Adrenal gland (tissue), 12 donors: ENCODE measurements around the gene ST6GALNAC3. TPM values are rescaled to one million over a fixed set of nuclear protein-coding genes. Genes with fewer than 3 reads are reported as not detected.

Experiments
- DNase-seq, 7 donors: peaks; one replicate each; pipeline ENCODE4 v3.0.0-alpha.2; 2019 to 2020
- H3K27ac ChIP-seq, 5 donors: fragments of 200-600 bp; sonication (generic) in 4 of 5; 1 replicate in 3 of 5; 2 replicates in 2 of 5; pipeline versions ENCODE4 v1.5.1 to v1.8.0; 2016 to 2020; ENCODE audit warnings: mild to moderate bottlenecking in 1 of 5
- H3K27me3 ChIP-seq: fragments of 200-600 bp; 2 replicates; pipeline ENCODE4 v1.8.0; 2021
- H3K36me3 ChIP-seq, 2 donors: fragments of 200-600 bp; replicated peaks in 1 of 2; 1 replicate in 1 of 2; 2 replicates in 1 of 2; pipeline versions ENCODE4 v1.5.1 to v1.8.0; 2018 to 2022
- H3K4me1 ChIP-seq, 2 donors: fragments of 200-600 bp; replicated peaks in 1 of 2; 1 replicate in 1 of 2; 2 replicates in 1 of 2; pipeline versions ENCODE4 v1.5.1 to v1.8.0; 2018 to 2021
- H3K4me3 ChIP-seq, 4 donors: fragments of 200-600 bp; sonication (generic) in 3 of 4; one replicate each; pipeline ENCODE4 v1.5.1; 2016 to 2018
- H3K9me3 ChIP-seq, 3 donors: fragments of 200-600 bp; sonication (generic) in 1 of 3; replicated peaks in 1 of 3; 1 replicate in 2 of 3; 2 replicates in 1 of 3; pipeline versions ENCODE4 v1.5.1 to v1.8.0; 2016 to 2021
- POLR2A ChIP-seq, 2 donors: fragments of 450-650 bp; IDR thresholded peaks; one replicate each; pipeline ENCODE4 v1.6.1; 2017; ENCODE audit warnings: antibody characterized with exemption in 2 of 2, mild to moderate bottlenecking in 2 of 2, moderate library complexity in 1 of 2
- WGBS, 4 donors: extraction: QIAGEN DNeasy Blood & Tissue Kit in 2 of 4; methylation state at CpG; one replicate each; pipeline versions ENCODE4 v1.1.5 to v1.1.7; 2013 to 2017; 5-methylcytosine and 5-hydroxymethylcytosine counted together
- intact Hi-C, 2 donors: fragments of 100-400 bp; cut with DNase I; formaldehyde crosslinking; loops; one replicate each; pipeline versions ENCODE4 v1.14.1 to v1.15.0; 2022 to 2023
- polyA plus RNA-seq, 3 donors: library from polyadenylated mRNA; stranded (reverse); fragments of 200-250 nt in 2 of 3; fragments of 350-450 nt in 1 of 3; fragmentation: Illumina TruSeq in 1 of 3; extraction: RNeasy Lipid Tissue Mini Kit (QIAGEN cat#74804) in 1 of 3; gene quantifications; one replicate each; pipeline ENCODE4 v1.2.3, GENCODE V29; 2013 to 2014
- total RNA-seq, 9 donors: library from RNA; depleted of rRNA in 4 of 9; stranded (reverse); fragments of >200 nt in 4 of 9; fragments of 120-200 nt in 1 of 9; fragmentation: NEBNext Ultra II Directional in 1 of 9; extraction: Animal tissue kit (Norgen Biotek cat#: 25700) in 1 of 9; gene quantifications; one replicate each; pipeline versions ENCODE4 v1.1.0 to v1.2.4, GENCODE V29; 2013 to 2023
- TF ChIP-seq, protein P1 (sequence below), 6 experiments: fragments of 450-650 bp in 4 of 6; fragments of 200-600 bp in 2 of 6; sonication (generic) in 1 of 6; IDR thresholded peaks; 1 replicate in 5 of 6; 2 replicates in 1 of 6; pipeline versions ENCODE4 v1.5.1 to v1.8.0; 2016 to 2021; ENCODE audit warnings: antibody characterized with exemption in 6 of 6, mild to moderate bottlenecking in 2 of 6, moderate library complexity in 1 of 6
- donor health status: healthy with polysubstance abuse.
- donor health status: Bipolar disorder and iron deficiency.
- donor health status: DM: yes; HTN: yes; CAD: no.
- donor health status: DM: no; HTN: no; CAD: no.
- donor health status: DM: no; HTN: no; CAD: no.
- donor health status: DM: yes; HTN: yes; CAD: no.

Gene ST6GALNAC3
- total and polyA plus RNA-seq, 12 donors: 1.4 to 11.5 (median 5.9) TPM

DNA sequence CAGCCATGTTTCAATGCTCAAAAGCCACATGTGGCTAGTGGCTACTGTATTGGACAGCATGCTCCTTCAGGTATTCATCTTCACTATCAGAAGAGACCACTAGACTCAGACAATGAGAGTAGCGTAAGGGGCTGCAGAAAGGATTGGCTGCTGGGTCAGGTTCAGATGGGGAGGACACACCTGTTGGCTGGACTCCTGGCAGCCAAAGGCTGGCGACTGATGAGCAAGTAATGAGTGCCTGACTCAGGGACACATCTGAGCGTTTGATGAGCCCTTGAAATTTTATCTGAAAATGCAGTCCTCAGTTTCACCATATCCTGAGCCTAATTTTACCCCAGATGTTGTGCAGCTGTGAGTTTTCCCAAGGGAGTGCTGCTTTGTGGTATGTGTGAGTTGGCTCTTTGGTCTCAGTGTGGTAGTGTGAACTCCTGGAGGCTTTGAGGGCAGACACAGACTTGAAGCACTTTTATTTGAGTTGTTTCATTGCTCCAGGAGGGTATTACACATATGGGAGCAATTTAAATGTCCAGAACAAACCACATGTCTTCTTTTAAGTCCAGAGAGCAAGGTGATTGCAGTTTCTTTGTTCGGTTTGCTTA, 9.6 kb downstream of the ST6GALNAC3 start:
- Histone ChIP-seq H3K4me1 (no peaks in the 10 kb centered on the region), H3K36me3 (no peaks in the 10 kb centered on the region), H3K27ac (no peak overlapping the region), H3K4me3 (no peak overlapping the region), H3K9me3 (no peaks in the 10 kb centered on the region), H3K27me3 (no peaks in the 10 kb centered on the region)
- TF ChIP-seq, protein P1, sequence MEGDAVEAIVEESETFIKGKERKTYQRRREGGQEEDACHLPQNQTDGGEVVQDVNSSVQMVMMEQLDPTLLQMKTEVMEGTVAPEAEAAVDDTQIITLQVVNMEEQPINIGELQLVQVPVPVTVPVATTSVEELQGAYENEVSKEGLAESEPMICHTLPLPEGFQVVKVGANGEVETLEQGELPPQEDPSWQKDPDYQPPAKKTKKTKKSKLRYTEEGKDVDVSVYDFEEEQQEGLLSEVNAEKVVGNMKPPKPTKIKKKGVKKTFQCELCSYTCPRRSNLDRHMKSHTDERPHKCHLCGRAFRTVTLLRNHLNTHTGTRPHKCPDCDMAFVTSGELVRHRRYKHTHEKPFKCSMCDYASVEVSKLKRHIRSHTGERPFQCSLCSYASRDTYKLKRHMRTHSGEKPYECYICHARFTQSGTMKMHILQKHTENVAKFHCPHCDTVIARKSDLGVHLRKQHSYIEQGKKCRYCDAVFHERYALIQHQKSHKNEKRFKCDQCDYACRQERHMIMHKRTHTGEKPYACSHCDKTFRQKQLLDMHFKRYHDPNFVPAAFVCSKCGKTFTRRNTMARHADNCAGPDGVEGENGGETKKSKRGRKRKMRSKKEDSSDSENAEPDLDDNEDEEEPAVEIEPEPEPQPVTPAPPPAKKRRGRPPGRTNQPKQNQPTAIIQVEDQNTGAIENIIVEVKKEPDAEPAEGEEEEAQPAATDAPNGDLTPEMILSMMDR (IDR thresholded peaks at IDR 0.05): no peak
- no peak for TF ChIP-seq POLR2A (IDR thresholded peaks at IDR 0.05)
- DNase-seq: no peak
- intact Hi-C loops: no loop called here
- 53 to 63% (median 61%) methylated on average over 4 of the region's 4 CpGs for WGBS, 4 donors

DNA sequence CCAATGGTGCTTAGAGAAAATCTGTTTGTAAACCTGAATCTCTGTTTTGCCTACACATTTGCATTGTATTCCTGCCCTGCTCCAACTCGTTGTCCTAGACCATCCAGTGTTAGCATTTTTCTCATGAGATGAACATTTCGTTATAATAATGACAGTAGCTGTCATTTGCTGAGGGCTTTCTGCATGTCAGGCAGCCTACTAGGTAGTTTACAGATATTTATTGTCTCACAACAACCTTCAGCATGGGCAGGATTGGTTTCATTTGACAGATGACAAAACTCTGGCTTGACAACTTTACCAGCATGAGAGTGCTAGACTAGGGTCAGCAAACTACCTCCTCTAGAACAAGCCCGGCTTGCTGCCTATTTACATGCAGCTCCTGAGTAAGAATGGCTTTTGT, 10.1 kb downstream of the ST6GALNAC3 start:
- TF ChIP-seq, protein P1 (IDR thresholded peaks at IDR 0.05): no peak
- no peak for TF ChIP-seq POLR2A (IDR thresholded peaks at IDR 0.05)
- 37 to 81% (median 66%) methylated on average over 3 of the region's 3 CpGs for WGBS, 4 donors

DNA sequence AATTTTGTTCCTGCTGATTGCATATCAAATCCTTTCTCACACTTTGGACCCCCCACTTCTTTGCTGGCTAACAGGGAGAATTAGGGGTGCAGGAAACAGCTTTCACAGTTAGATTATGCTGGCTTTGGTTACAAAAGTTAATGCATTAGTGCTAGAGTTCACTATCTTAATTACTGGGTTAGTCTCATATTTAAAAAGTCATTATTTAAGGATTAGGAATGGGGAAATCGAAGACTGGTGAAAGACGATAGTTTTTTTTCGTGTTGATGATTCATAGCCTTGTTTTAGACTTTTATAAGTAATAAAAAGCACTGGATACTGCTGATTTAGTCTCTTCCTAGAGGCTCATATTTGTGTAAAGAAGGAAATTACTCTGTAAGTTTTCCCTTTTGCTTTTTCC, 11.6 kb downstream of the ST6GALNAC3 start:
- no peaks in the 10 kb centered on the region for H3K27me3 ChIP-seq
- TF ChIP-seq, protein P1 (IDR thresholded peaks at IDR 0.05): no peak
- no peak for TF ChIP-seq POLR2A (IDR thresholded peaks at IDR 0.05)
- H3K4me1 ChIP-seq: no peaks in the 10 kb centered on the region
- H3K9me3 ChIP-seq: no peaks in the 10 kb centered on the region
- no peaks in the 10 kb centered on the region for H3K36me3 ChIP-seq
- WGBS, 4 donors: 73 to 79% (median 76%) methylated on average over 3 of the region's 3 CpGs
- H3K27ac ChIP-seq: no peak overlapping the region
- no peak overlapping the region for H3K4me3 ChIP-seq
- no peak for DNase-seq
- intact Hi-C loops: no loop called here

More for the DNA sequence above, 10.1 kb downstream of the ST6GALNAC3 start:
- Histone ChIP-seq H3K4me1 (no peaks in the 10 kb centered on the region), H3K9me3 (no peaks in the 10 kb centered on the region), H3K36me3 (no peaks in the 10 kb centered on the region), H3K27me3 (no peaks in the 10 kb centered on the region), H3K27ac (no peak overlapping the region), H3K4me3 (no peak overlapping the region)
- intact Hi-C loops: no loop called here
- DNase-seq: no peak

DNA sequence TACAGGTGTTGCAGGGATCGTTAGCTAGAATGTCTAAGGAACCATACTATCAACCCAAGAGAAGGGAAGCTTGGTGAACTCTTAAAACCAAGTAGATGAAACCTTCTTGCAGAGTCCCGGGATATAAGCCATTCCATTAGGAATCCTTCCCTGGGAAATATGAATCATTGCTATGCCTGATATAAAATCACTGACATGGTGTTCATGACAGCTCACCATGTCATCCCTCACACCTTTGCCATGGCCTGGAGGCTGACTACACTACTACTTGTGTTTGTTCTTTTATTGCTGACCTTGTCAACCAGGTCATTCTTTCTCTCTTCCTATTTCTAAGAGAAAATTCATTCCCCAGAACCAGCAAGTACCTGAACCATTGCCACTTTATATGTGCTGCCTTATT, 12.1 kb downstream of the ST6GALNAC3 start:
- intact Hi-C loops: no loop called here
- no peaks in the 10 kb centered on the region for H3K9me3 ChIP-seq
- H3K36me3 ChIP-seq: no peaks in the 10 kb centered on the region
- H3K4me3 ChIP-seq: no peak overlapping the region
- WGBS, 4 donors: 81 to 88% (median 85%) methylated on average over 2 of the region's 2 CpGs
- no peaks in the 10 kb centered on the region for H3K4me1 ChIP-seq
- no peak overlapping the region for H3K27ac ChIP-seq
- no peaks in the 10 kb centered on the region for H3K27me3 ChIP-seq
- DNase-seq: no peak
- TF ChIP-seq, protein P1 (IDR thresholded peaks at IDR 0.05): no peak
- no peak for TF ChIP-seq POLR2A (IDR thresholded peaks at IDR 0.05)
